NB4 (cell line): ENCODE measurements around the gene CFAP46.
"Not testable (repeated sequence)": the region's sequence is repeated elsewhere in the genome, so short reads cannot be mapped to it uniquely, and the experiment has no call there.

Source experiments
- DNase-seq: peaks from one replicate; pipeline ENCODE4 v3.0.0; 2010; ENCODE audit warnings: low read depth
- H3K4me3 ChIP-seq: one replicate; pipeline ENCODE4 v1.5.1; 2011; ENCODE audit warnings: mild to moderate bottlenecking, low read depth, low read length, moderate library complexity
- CTCF ChIP-seq: IDR thresholded peaks from one replicate; pipeline ENCODE4 v1.5.1; 2012; ENCODE audit warnings: low read depth, low read length
- MYC ChIP-seq: IDR thresholded peaks from 2 replicates; pipeline ENCODE4 v1.6.1; 2011; ENCODE audit warnings: low read depth, low read length
- POLR2A ChIP-seq: IDR thresholded peaks from 2 replicates; pipeline ENCODE4 v1.6.1; 2011; ENCODE audit warnings: mild to moderate bottlenecking; ENCODE audit not compliant: insufficient read length; ENCODE audit errors: extremely low read depth
- TF ChIP-seq, protein P1 (sequence below): IDR thresholded peaks from 2 replicates; pipeline ENCODE4 v1.6.1; 2011; ENCODE audit warnings: low read depth, low read length

CFAP46 gene

GRCh38 chr10:132799865-132800264 is 142.5 kb downstream of the CFAP46 start:
- H3K4me3 ChIP-seq = no peak overlapping the region
- DNase-seq = no peak
- TF ChIP-seq, protein P1, sequence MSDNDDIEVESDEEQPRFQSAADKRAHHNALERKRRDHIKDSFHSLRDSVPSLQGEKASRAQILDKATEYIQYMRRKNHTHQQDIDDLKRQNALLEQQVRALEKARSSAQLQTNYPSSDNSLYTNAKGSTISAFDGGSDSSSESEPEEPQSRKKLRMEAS = no peak
- TF ChIP-seq MYC = no peak
- TF ChIP-seq POLR2A = no peak
- no peak for TF ChIP-seq CTCF

DNA sequence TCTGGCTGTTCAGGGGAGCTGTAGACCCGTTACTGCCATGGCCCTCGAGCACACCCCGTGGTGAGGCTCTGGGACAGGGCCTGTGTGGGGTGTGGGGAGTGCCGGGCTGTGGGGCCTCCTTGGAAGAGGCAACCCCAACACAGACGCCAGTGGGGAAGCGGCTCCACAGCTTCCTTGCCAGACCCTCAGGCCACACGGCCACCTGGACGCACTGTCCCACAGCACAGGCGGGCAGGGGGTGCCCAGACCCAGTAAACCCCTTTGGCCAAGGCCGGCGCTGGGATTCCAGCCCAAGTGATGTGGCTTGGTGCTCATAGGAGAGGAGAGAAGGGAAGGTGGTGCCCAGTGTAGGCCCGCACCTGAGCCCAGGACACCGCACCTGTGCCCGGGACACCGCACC is 143.5 kb downstream of the CFAP46 start:
- no peak for DNase-seq
- H3K4me3 ChIP-seq = no peak overlapping the region
- TF ChIP-seq MYC (no peak), CTCF (no peak), POLR2A (no peak)
- TF ChIP-seq, protein P1 = no peak

DNA sequence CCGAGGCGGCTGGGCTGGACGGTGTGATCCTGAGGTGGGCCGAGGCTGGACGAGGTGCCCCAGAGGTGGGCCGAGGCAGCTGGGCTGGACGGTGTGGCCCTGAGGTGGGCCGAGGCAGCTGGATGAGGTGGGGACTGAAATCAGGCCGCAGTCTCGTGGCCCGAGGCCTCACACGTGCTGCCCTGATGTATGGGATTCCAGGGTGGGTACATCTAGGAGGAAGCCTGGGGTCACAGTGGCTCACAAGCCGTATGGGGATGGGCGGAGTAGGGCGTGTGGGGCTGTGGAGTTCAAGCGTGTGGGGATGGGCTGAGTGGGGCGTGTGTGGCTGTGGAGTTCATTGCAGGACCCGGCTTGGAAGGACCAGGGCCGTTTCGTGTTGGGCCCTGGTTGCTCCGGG is 144.0 kb downstream of the CFAP46 start:
- H3K4me3 ChIP-seq = no peak overlapping the region
- no peak for TF ChIP-seq CTCF
- no peak for TF ChIP-seq MYC
- TF ChIP-seq POLR2A = no peak
- TF ChIP-seq, protein P1 = no peak
- DNase-seq = no peak

DNA sequence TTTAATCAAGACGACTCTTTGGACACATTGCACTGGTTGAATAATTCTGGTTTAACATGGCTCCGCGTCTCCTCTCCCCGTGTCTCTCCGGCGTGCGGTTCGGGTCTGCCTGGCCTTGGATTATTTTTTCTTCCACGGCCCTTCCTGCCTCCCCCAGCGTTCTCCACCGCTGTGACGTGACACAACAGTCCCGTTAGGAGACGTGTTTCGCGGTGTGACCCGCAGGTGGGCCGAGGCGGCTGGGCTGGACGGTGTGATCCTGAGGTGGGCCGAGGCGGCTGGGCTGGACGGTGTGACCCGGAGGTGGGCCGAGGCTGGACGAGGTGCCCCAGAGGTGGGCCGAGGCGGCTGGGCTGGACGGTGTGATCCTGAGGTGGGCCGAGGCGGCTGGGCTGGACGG is 144.4 kb downstream of the CFAP46 start:
- not testable (repeated sequence) for H3K4me3 ChIP-seq, DNase-seq

- TF ChIP-seq MYC (no peak), POLR2A (no peak), CTCF (no peak)
- TF ChIP-seq, protein P1 = no peak
- no peak for DNase-seq
- H3K4me3 ChIP-seq = no peak overlapping the region
These were observed 145.5 kb downstream of the CFAP46 start for GRCh38 chr10:132796846-132797245.

DNA sequence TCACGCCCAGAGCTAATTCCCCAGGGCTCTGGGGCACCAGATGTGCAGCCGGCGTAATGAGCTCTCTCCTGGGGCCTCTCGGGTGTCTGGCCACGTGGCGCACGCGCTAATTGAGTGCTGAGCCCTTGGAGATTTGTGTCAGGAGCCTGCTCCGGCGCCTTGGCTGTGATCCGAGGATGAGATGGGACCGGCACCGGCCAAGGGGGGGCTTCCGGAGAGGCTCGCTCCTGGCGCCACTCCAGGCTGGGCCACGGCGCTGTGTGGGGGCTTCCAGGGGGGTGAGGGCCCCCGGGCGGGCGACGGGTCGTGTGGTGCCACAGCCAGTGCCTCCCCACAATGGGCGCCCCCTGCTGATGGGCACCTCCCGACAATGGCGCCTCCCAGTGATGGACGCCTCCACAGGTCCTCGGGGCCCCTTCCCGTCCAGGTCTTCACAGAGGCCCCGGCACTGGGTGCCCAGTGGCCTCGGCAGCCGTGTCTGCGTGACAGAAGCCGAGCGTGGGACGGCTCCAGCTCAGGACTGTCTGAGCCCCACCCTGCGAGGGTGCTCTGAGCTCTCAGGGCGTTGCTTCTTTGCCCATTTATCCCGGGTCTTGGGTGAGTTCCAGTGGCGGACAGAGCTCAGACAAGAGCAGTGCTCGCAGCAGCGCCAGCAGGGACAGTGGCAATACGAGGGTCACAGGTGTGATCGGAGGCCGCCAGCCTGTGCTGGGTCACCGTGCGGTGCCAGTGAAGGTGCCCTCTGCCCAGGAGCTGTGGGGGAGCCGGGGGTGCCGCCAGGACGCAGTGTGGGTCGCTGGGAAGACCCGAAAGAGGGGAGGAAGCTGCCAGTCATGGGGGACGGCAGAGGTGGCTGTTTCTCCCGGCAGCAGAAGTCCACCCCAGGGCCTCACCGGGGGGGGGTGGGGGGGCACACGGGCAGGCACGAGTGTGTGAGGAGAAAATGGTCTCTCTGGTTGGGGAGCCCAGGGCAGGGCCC is 148.2 kb downstream of the CFAP46 start:
- peak; percentile 62 for DNase-seq
- TF ChIP-seq MYC = no peak
- TF ChIP-seq CTCF = peak; percentile 7
- TF ChIP-seq, protein P1 = peak; percentile 69
- no peak for TF ChIP-seq POLR2A
- no peak overlapping the region for H3K4me3 ChIP-seq
